ENCODE data around the gene NOP9.
A peak's percentile ranks its signal among the peaks of the same experiment; 100 is the strongest.

Gene NOP9

GRCh38 chr14:24271834-24272263, 27.8 kb upstream of the NOP9 start:
- Histone ChIP-seq H3K36me3 (ENCODE audit: control insufficient read depth, insufficient read depth, low read length) (no peaks in the 10 kb centered on the region), H3K9me3 (ENCODE audit: control insufficient read depth, low read length) (no peaks in the 10 kb centered on the region), H3K27ac (ENCODE audit: insufficient read depth, low read depth, low read length, poor library complexity, severe bottlenecking) (no peak overlapping the region), H3K4me3 (ENCODE audit: insufficient read depth, low read depth, low read length) (peak overlapping the region; percentile 70), H3K4me1 (ENCODE audit: control insufficient read depth, insufficient read depth, low read length) (no peaks in the 10 kb centered on the region), H3K27me3 (ENCODE audit: control insufficient read depth, insufficient read depth, low read length, poor library complexity, severe bottlenecking) (no peaks in the 10 kb centered on the region)
- 27 to 28% methylated on average over 3 of the region's 3 CpGs for WGBS, 2 experiments

- Histone ChIP-seq H3K27ac (ENCODE audit: insufficient read depth, low read depth, low read length, poor library complexity, severe bottlenecking) (no peak overlapping the region), H3K9me3 (ENCODE audit: control insufficient read depth, low read length) (no peaks in the 10 kb centered on the region), H3K4me1 (ENCODE audit: control insufficient read depth, insufficient read depth, low read length) (no peaks in the 10 kb centered on the region), H3K36me3 (ENCODE audit: control insufficient read depth, insufficient read depth, low read length) (no peaks in the 10 kb centered on the region), H3K27me3 (ENCODE audit: control insufficient read depth, insufficient read depth, low read length, poor library complexity, severe bottlenecking) (no peaks in the 10 kb centered on the region), H3K4me3 (ENCODE audit: insufficient read depth, low read depth, low read length) (no peak overlapping the region)
- 90 to 96% methylated on average over 2 of the region's 2 CpGs for WGBS, 2 experiments
Measured at GRCh38 chr14:24272467-24272866, 27.2 kb upstream of the NOP9 start.

- Histone ChIP-seq H3K4me3 (ENCODE audit: insufficient read depth, low read depth, low read length) (no peak overlapping the region), H3K27ac (ENCODE audit: insufficient read depth, low read depth, low read length, poor library complexity, severe bottlenecking) (no peak overlapping the region), H3K9me3 (ENCODE audit: control insufficient read depth, low read length) (no peaks in the 10 kb centered on the region), H3K4me1 (ENCODE audit: control insufficient read depth, insufficient read depth, low read length) (no peaks in the 10 kb centered on the region), H3K27me3 (ENCODE audit: control insufficient read depth, insufficient read depth, low read length, poor library complexity, severe bottlenecking) (no peaks in the 10 kb centered on the region), H3K36me3 (ENCODE audit: control insufficient read depth, insufficient read depth, low read length) (no peaks in the 10 kb centered on the region)
- WGBS, 2 experiments: 92 to 95% methylated on average over 2 to 3 of the region's 3 CpGs
Measured at GRCh38 chr14:24273422-24273998, 26.1 kb upstream of the NOP9 start.

- Histone ChIP-seq H3K27ac (ENCODE audit: insufficient read depth, low read depth, low read length, poor library complexity, severe bottlenecking) (no peak overlapping the region), H3K9me3 (ENCODE audit: control insufficient read depth, low read length) (no peaks in the 10 kb centered on the region), H3K4me1 (ENCODE audit: control insufficient read depth, insufficient read depth, low read length) (no peaks in the 10 kb centered on the region), H3K4me3 (ENCODE audit: insufficient read depth, low read depth, low read length) (no peak overlapping the region), H3K27me3 (ENCODE audit: control insufficient read depth, insufficient read depth, low read length, poor library complexity, severe bottlenecking) (no peaks in the 10 kb centered on the region), H3K36me3 (ENCODE audit: control insufficient read depth, insufficient read depth, low read length) (no peaks in the 10 kb centered on the region)
- 92 to 93% methylated on average over 3 of the region's 3 CpGs for WGBS, 2 experiments
Measured at GRCh38 chr14:24274101-24274543, 25.5 kb upstream of the NOP9 start.

- no peaks in the 10 kb centered on the region for H3K9me3 ChIP-seq (ENCODE audit: control insufficient read depth, low read length)
- 93 to 95% methylated on average over 6 of the region's 6 CpGs for WGBS, 2 experiments
Measured at GRCh38 chr14:24277071-24277470, 22.6 kb upstream of the NOP9 start.

GRCh38 chr14:24277606-24278321, 21.9 kb upstream of the NOP9 start:
- Histone ChIP-seq H3K9me3 (ENCODE audit: control insufficient read depth, low read length) (no peaks in the 10 kb centered on the region), H3K27ac (ENCODE audit: insufficient read depth, low read depth, low read length, poor library complexity, severe bottlenecking) (no peak overlapping the region), H3K36me3 (ENCODE audit: control insufficient read depth, insufficient read depth, low read length) (no peaks in the 10 kb centered on the region), H3K27me3 (ENCODE audit: control insufficient read depth, insufficient read depth, low read length, poor library complexity, severe bottlenecking) (no peaks in the 10 kb centered on the region), H3K4me3 (ENCODE audit: insufficient read depth, low read depth, low read length) (no peak overlapping the region), H3K4me1 (ENCODE audit: control insufficient read depth, insufficient read depth, low read length) (no peaks in the 10 kb centered on the region)
- 92 to 95% methylated on average over 11 of the region's 11 CpGs for WGBS, 2 experiments

More at GRCh38 chr14:24277071-24277470, 22.6 kb upstream of the NOP9 start:
- Histone ChIP-seq H3K36me3 (ENCODE audit: control insufficient read depth, insufficient read depth, low read length) (no peaks in the 10 kb centered on the region), H3K27me3 (ENCODE audit: control insufficient read depth, insufficient read depth, low read length, poor library complexity, severe bottlenecking) (no peaks in the 10 kb centered on the region), H3K27ac (ENCODE audit: insufficient read depth, low read depth, low read length, poor library complexity, severe bottlenecking) (no peak overlapping the region), H3K4me3 (ENCODE audit: insufficient read depth, low read depth, low read length) (no peak overlapping the region), H3K4me1 (ENCODE audit: control insufficient read depth, insufficient read depth, low read length) (no peaks in the 10 kb centered on the region)

- 95% methylated on average over 5 of the region's 5 CpGs for WGBS, 2 experiments
- H3K27me3 ChIP-seq (ENCODE audit: control insufficient read depth, insufficient read depth, low read length, poor library complexity, severe bottlenecking): no peaks in the 10 kb centered on the region
- no peaks in the 10 kb centered on the region for H3K4me1 ChIP-seq (ENCODE audit: control insufficient read depth, insufficient read depth, low read length)
- H3K27ac ChIP-seq (ENCODE audit: insufficient read depth, low read depth, low read length, poor library complexity, severe bottlenecking): no peak overlapping the region
- H3K36me3 ChIP-seq (ENCODE audit: control insufficient read depth, insufficient read depth, low read length): no peaks in the 10 kb centered on the region
- H3K9me3 ChIP-seq (ENCODE audit: control insufficient read depth, low read length): no peaks in the 10 kb centered on the region
- H3K4me3 ChIP-seq (ENCODE audit: insufficient read depth, low read depth, low read length): no peak overlapping the region
Measured at GRCh38 chr14:24278424-24278823, 21.2 kb upstream of the NOP9 start.

- no peak overlapping the region for H3K4me3 ChIP-seq (ENCODE audit: insufficient read depth, low read depth, low read length)
- WGBS, 2 experiments: 89 to 90% methylated on average over 11 of the region's 11 CpGs
Measured at GRCh38 chr14:24279301-24280186, 20.1 kb upstream of the NOP9 start.

GRCh38 chr14:24280797-24281460, 18.7 kb upstream of the NOP9 start:
- no peaks in the 10 kb centered on the region for H3K4me1 ChIP-seq (ENCODE audit: control insufficient read depth, insufficient read depth, low read length)
- no peak overlapping the region for H3K4me3 ChIP-seq (ENCODE audit: insufficient read depth, low read depth, low read length)
- 94% methylated on average over 6 of the region's 6 CpGs for WGBS, 2 experiments
- no peak overlapping the region for H3K27ac ChIP-seq (ENCODE audit: insufficient read depth, low read depth, low read length, poor library complexity, severe bottlenecking)
- H3K9me3 ChIP-seq (ENCODE audit: control insufficient read depth, low read length): no peaks in the 10 kb centered on the region
- no peaks in the 10 kb centered on the region for H3K36me3 ChIP-seq (ENCODE audit: control insufficient read depth, insufficient read depth, low read length)
- H3K27me3 ChIP-seq (ENCODE audit: control insufficient read depth, insufficient read depth, low read length, poor library complexity, severe bottlenecking): no peaks in the 10 kb centered on the region

More at GRCh38 chr14:24279301-24280186, 20.1 kb upstream of the NOP9 start:
- Histone ChIP-seq H3K36me3 (ENCODE audit: control insufficient read depth, insufficient read depth, low read length) (no peaks in the 10 kb centered on the region), H3K27ac (ENCODE audit: insufficient read depth, low read depth, low read length, poor library complexity, severe bottlenecking) (no peak overlapping the region), H3K4me1 (ENCODE audit: control insufficient read depth, insufficient read depth, low read length) (no peaks in the 10 kb centered on the region), H3K9me3 (ENCODE audit: control insufficient read depth, low read length) (no peaks in the 10 kb centered on the region), H3K27me3 (ENCODE audit: control insufficient read depth, insufficient read depth, low read length, poor library complexity, severe bottlenecking) (no peaks in the 10 kb centered on the region)
